HepG2 (cell line): Measurements from ENCODE around the gene CHL1. TPM values are rescaled to one million over a fixed set of nuclear protein-coding genes. Genes with fewer than 3 reads are reported as not detected.

Experiments used
- CHCHD3 ChIP-seq: sonication (generic); formaldehyde crosslinking; IDR thresholded peaks from 2 replicates; pipeline ENCODE4 v1.8.0; 2022; ENCODE audit warnings: mild to moderate bottlenecking, missing genetic modification reagents, moderate library complexity
- JARID2 ChIP-seq: sonication (generic); formaldehyde crosslinking; IDR thresholded peaks from 2 replicates; pipeline ENCODE4 v1.8.1; 2023; ENCODE audit warnings: missing genetic modification reagents, inconsistent platforms; ENCODE audit not compliant: insufficient replicate concordance
- RARA ChIP-seq: IDR thresholded peaks from 2 replicates; pipeline ENCODE4 v1.6.1; 2016; ENCODE audit warnings: missing genetic modification reagents, missing compliant biosample characterization
- ZBTB49 ChIP-seq: sonication (generic); formaldehyde crosslinking; IDR thresholded peaks from 2 replicates; pipeline ENCODE4 v1.4.0; 2020; ENCODE audit warnings: missing genetic modification reagents, borderline replicate concordance
- ZNF18 ChIP-seq: sonication (generic); formaldehyde crosslinking; IDR thresholded peaks from 2 replicates; pipeline ENCODE4 v1.8.0; 2022; ENCODE audit warnings: mild to moderate bottlenecking, missing genetic modification reagents; ENCODE audit not compliant: insufficient replicate concordance
- polyA plus RNA-seq, 8 experiments: library from polyadenylated mRNA; depleted of rRNA in 3 of 8; stranded (reverse) in 7 of 8; unstranded in 1 of 8; fragments of >200 nt; fragmentation: Illumina TruSeq in 4 of 8; extraction: Trizol in 4 of 8; gene quantifications; 2 replicates each; pipeline versions ENCODE4 v1.2.1 to v1.2.3, GENCODE V29; 2011 to 2016; ENCODE audit warnings: low read depth in 4 of 8, missing spikeins in 1 of 8, mixed read lengths in 1 of 8; ENCODE audit not compliant: insufficient read depth in 1 of 8
- total RNA-seq, 5 experiments: library from RNA; depleted of rRNA; stranded (reverse); fragments of >200 nt; fragmentation: Illumina TruSeq; extraction: Trizol; gene quantifications; 2 replicates each; pipeline ENCODE4 v1.2.3, GENCODE V29; 2016; ENCODE audit warnings: low read depth in 1 of 5
- TF ChIP-seq, protein P1 (sequence below): IDR thresholded peaks from 2 replicates; pipeline ENCODE4 v1.6.1; 2016; ENCODE audit warnings: missing compliant biosample characterization, missing genetic modification reagents, borderline replicate concordance
- TF ChIP-seq, protein P2 (sequence below): sonication (generic); formaldehyde crosslinking; IDR thresholded peaks from 2 replicates; pipeline ENCODE4 v1.9.0; 2021; ENCODE audit warnings: missing genetic modification reagents, mild to moderate bottlenecking, borderline replicate concordance

CHL1 gene
- total and polyA plus RNA-seq, 2 of the 13 experiments (the other 11 are each of a cell fraction or from before 2014, with no cell fraction given): not detected

- TF ChIP-seq ZBTB49 (no peak), RARA (CRISPR knock-in tag) (no peak), JARID2 (CRISPR knock-in tag) (no peak), ZNF18 (no peak), CHCHD3 (CRISPR knock-in tag) (no peak)
- TF ChIP-seq, protein P1, sequence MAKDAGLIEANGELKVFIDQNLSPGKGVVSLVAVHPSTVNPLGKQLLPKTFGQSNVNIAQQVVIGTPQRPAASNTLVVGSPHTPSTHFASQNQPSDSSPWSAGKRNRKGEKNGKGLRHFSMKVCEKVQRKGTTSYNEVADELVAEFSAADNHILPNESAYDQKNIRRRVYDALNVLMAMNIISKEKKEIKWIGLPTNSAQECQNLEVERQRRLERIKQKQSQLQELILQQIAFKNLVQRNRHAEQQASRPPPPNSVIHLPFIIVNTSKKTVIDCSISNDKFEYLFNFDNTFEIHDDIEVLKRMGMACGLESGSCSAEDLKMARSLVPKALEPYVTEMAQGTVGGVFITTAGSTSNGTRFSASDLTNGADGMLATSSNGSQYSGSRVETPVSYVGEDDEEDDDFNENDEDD (CRISPR knock-in tag): no peak
- TF ChIP-seq, protein P2, sequence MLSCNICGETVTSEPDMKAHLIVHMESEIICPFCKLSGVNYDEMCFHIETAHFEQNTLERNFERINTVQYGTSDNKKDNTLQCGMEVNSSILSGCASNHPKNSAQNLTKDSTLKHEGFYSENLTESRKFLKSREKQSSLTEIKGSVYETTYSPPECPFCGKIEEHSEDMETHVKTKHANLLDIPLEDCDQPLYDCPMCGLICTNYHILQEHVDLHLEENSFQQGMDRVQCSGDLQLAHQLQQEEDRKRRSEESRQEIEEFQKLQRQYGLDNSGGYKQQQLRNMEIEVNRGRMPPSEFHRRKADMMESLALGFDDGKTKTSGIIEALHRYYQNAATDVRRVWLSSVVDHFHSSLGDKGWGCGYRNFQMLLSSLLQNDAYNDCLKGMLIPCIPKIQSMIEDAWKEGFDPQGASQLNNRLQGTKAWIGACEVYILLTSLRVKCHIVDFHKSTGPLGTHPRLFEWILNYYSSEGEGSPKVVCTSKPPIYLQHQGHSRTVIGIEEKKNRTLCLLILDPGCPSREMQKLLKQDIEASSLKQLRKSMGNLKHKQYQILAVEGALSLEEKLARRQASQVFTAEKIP (CRISPR knock-in tag): no peak
Observed at GRCh38 chr3:279325-279724, 82.8 kb downstream of the CHL1 start (continued).
